ENCODE data around the gene PRKAA1.
"Not testable (repeated sequence)": the region's sequence is repeated elsewhere in the genome, so short reads cannot be mapped to it uniquely, and the experiment has no call there.

Gene PRKAA1

DNA sequence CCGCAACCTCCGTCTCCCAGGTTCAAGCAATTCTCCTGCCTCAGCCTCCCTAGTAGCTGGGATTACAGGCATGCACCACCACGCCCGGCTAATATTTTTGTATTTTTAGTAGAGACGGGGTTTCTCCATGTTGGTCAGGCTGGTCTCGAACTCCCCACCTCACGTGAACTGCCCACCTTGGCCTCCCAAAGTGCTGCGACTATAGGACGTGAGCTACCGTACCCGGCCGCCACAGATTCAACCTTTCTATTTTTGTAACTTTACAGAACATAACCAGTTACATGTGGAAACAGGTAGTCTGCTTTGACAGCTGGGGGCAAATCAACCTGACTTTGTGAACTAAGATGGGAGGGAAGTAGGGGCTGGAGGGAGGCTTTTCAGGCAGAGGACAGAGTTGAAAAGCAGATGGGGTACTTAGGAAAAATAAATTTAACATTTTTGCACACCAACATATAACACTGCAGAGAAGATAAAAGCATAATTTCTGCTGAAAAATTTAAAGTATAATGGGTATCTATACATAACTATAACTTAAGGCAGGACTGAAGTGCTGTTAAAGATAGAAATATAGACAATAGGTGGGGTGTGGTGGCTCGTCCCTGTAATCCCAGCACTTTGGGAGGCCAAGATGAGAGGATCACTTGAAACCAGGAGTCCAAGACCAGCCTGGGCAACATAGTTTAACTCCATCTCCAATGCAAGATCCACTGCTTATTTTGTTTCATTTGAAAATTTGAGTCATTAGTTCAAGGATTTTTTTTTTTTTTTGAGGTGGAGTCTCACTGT is 31.8 kb upstream of the PRKAA1 start:
- DNase-seq (ENCODE audit: low spot score): no peak
- no peak for TF ChIP-seq CTCF (IDR thresholded peaks at IDR 0.05; ENCODE audit: borderline replicate concordance, control extremely low read depth, extremely low read depth, insufficient read depth, missing control alignments)
- in situ Hi-C loops (cut with MboI; ENCODE audit: low sequenced_read_pairs, unreplicated experiment): no loop called here

GRCh38 chr5:40828690-40829661 is 30.8 kb upstream of the PRKAA1 start:
- TF ChIP-seq CTCF (IDR thresholded peaks at IDR 0.05; ENCODE audit: borderline replicate concordance, control extremely low read depth, extremely low read depth, insufficient read depth, missing control alignments): no peak
- DNase-seq (ENCODE audit: low spot score): no peak
- in situ Hi-C loops (cut with MboI; ENCODE audit: low sequenced_read_pairs, unreplicated experiment): no loop called here

- in situ Hi-C loops (cut with MboI; ENCODE audit: low sequenced_read_pairs, unreplicated experiment): no loop called here
- TF ChIP-seq CTCF (IDR thresholded peaks at IDR 0.05; ENCODE audit: borderline replicate concordance, control extremely low read depth, extremely low read depth, insufficient read depth, missing control alignments): no peak
- DNase-seq (ENCODE audit: low spot score): no peak
Measured at GRCh38 chr5:40828021-40828631, 30.0 kb upstream of the PRKAA1 start.

- no peak for DNase-seq (ENCODE audit: low spot score)
- in situ Hi-C loops (cut with MboI; ENCODE audit: low sequenced_read_pairs, unreplicated experiment): no loop called here
- no peak for TF ChIP-seq CTCF (IDR thresholded peaks at IDR 0.05; ENCODE audit: borderline replicate concordance, control extremely low read depth, extremely low read depth, insufficient read depth, missing control alignments)
Measured at GRCh38 chr5:40827188-40827977, 29.2 kb upstream of the PRKAA1 start.

DNA sequence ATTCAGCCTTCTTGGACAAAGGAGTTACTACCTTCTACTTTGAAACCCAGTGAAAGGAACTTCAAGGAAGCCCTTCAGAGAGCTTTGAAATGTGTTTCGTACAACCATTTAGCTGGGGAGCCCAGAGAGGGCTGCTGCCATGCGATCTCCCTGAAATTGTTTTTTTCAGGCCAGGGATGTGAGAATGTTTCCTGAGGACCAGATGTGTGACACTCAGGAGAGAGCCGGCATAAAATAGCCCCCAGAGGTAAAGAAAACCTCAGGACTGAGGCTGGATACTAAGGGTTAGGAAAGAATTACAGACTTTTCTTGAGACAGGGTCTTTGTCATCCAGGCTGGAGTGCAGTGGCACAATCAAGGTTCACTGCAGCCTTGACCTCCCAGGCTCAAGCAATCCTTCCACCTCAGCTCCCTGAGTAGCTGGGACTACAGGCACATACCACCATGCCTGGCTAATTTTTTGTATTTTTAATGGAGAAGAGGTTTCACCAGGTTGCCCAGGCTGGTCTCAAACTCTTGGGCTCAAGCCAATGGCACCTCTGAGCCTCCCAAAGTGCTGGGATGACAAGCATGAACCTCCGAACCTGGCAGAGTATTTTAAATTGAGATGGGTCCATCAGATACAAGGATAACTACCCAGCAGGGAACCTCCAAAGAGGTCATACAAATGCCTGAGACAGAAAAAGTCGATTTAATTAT is 28.5 kb upstream of the PRKAA1 start:
- DNase-seq (ENCODE audit: low spot score): no peak
- in situ Hi-C loops (cut with MboI; ENCODE audit: low sequenced_read_pairs, unreplicated experiment): no loop called here
- no peak for TF ChIP-seq CTCF (IDR thresholded peaks at IDR 0.05; ENCODE audit: borderline replicate concordance, control extremely low read depth, extremely low read depth, insufficient read depth, missing control alignments)

DNA sequence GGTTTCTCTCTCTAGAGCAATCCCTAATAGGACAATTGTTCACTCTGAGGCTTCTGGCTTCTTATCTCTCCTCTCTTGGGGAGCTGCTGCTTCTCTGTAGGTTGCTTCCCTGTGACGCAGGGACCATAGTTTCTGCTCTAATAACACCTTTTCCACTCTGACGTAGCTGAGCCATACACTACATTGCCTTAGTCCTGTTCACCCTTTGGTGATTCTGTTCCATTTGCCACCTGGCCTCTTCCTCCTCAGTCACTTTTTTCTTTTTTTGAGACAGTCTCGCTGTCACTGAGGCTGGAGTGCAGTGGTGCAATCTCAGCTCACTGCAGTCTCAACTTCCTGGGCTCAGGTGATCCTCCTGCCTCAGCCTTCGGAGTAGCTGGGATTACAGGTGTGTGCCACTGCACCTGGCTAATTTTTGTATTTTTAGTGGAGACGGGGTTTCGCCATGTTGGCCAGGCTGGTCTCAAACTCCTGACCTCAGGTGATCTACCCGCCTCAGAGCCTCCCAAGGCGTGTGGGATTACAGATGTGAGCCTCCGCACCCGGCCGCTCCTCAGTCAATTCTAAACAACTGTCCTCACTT is 27.4 kb upstream of the PRKAA1 start:
- in situ Hi-C loops (cut with MboI; ENCODE audit: low sequenced_read_pairs, unreplicated experiment); DNase-seq (ENCODE audit: low spot score): not testable (repeated sequence)
